SK-N-SH (cell line): ENCODE data around the gene ZNF587B.

Source experiments
- CTCF ChIP-seq: fragments of 200-600 bp; sonication (generic); IDR thresholded peaks from 2 replicates; pipeline ENCODE4 v1.6.1; 2017; ENCODE audit warnings: antibody characterized with exemption, mild to moderate bottlenecking, moderate library complexity
- ELF1 ChIP-seq: IDR thresholded peaks from 2 replicates; pipeline ENCODE4 v1.4.0; 2012
- EP300 ChIP-seq, 2 experiments: IDR thresholded peaks; 2 replicates each; pipeline versions ENCODE4 v1.4.0 to v1.6.1; 2012; ENCODE audit warnings: borderline replicate concordance in 1 of 2, low read depth in 1 of 2, low read length in 1 of 2
- FOXM1 ChIP-seq: IDR thresholded peaks from 2 replicates; pipeline ENCODE4 v1.4.0; 2012; ENCODE audit warnings: low read depth, mild to moderate bottlenecking
- JUND ChIP-seq: IDR thresholded peaks from 2 replicates; pipeline ENCODE4 v1.4.0; 2012
- NFIC ChIP-seq: IDR thresholded peaks from 2 replicates; pipeline ENCODE4 v1.4.0; 2012; ENCODE audit warnings: borderline replicate concordance
- PBX3 ChIP-seq: IDR thresholded peaks from 2 replicates; pipeline ENCODE4; 2012
- POLR2AphosphoS5 ChIP-seq: IDR thresholded peaks from 2 replicates; pipeline ENCODE4 v1.6.1; 2012; ENCODE audit warnings: low read depth, low read length
- RCOR1 ChIP-seq: fragments of 150-350 bp; IDR thresholded peaks from 2 replicates; pipeline ENCODE4 v1.6.1; 2017; ENCODE audit warnings: antibody characterized with exemption, low read length
- TAF1 ChIP-seq: IDR thresholded peaks from 2 replicates; pipeline ENCODE4 v1.6.1; 2012; ENCODE audit warnings: low read depth, mild to moderate bottlenecking, low read length, moderate library complexity, borderline replicate concordance
- TCF12 ChIP-seq: IDR thresholded peaks from 2 replicates; pipeline ENCODE4 v1.4.0; 2012
- USF2 ChIP-seq: fragments of 150-350 bp; IDR thresholded peaks from 2 replicates; pipeline ENCODE4 v1.6.1; 2017; ENCODE audit warnings: antibody characterized with exemption, low read length, low read depth, borderline replicate concordance
- YY1 ChIP-seq: IDR thresholded peaks from 2 replicates; pipeline ENCODE4 v1.4.0; 2012; ENCODE audit warnings: low read depth, mild to moderate bottlenecking
- ZBTB33 ChIP-seq: IDR thresholded peaks from 2 replicates; pipeline ENCODE4 v1.4.0; 2012; ENCODE audit warnings: low read depth, borderline replicate concordance

- TF ChIP-seq FOXM1: no peak
- no peak for TF ChIP-seq POLR2AphosphoS5
- no peak for TF ChIP-seq JUND
- no peak for TF ChIP-seq CTCF
- TF ChIP-seq NFIC: no peak
- TF ChIP-seq TCF12: no peak
- no peak for TF ChIP-seq TAF1
- no peak for TF ChIP-seq USF2
- no peak for TF ChIP-seq PBX3
- no peak for TF ChIP-seq ELF1
- no peak for TF ChIP-seq RCOR1
- no peak for TF ChIP-seq YY1
- TF ChIP-seq EP300 (IDR thresholded peaks at IDR 0.05; ENCODE audit: borderline replicate concordance in 1 of 2, low read depth in 1 of 2, low read length in 1 of 2): no peak
- no peak for TF ChIP-seq ZBTB33
Observed at GRCh38 chr19:57800696-57801095, 29.4 kb upstream of the ZNF587B start.
